Right ventricle myocardium inferior (tissue), 1 donor: Measurements from ENCODE around the gene SLC34A3. TPM values are rescaled to one million over a fixed set of nuclear protein-coding genes. Genes with fewer than 3 reads are reported as not detected.

Experiments used
- ATAC-seq: fragments of 200-7000 bp; cut with Tn5 transposase; one replicate; pipeline ENCODE4 v1.9.1; 2020; ENCODE audit warnings: mild to moderate bottlenecking, moderate library complexity
- DNase-seq: peaks from one replicate; pipeline ENCODE4 v3.0.0; 2021; ENCODE audit errors: missing footprints
- intact Hi-C: fragments of 100-400 bp; cut with DNase I; formaldehyde crosslinking; loops from one replicate; pipeline ENCODE4 v1.11.0; 2022
- total RNA-seq: library from RNA; stranded (reverse); fragmentation: NEBNext Ultra II Directional; extraction: Animal tissue kit (Norgen Biotek cat#: 25700); gene quantifications from one replicate; pipeline ENCODE4 v1.2.1, GENCODE V29; 2021
- donor health status: DM: no; HTN: yes; CAD: no; lungs with severe emphysema.

Gene SLC34A3
- total RNA-seq, 1 donor from 2014 or later = not detected

DNA sequence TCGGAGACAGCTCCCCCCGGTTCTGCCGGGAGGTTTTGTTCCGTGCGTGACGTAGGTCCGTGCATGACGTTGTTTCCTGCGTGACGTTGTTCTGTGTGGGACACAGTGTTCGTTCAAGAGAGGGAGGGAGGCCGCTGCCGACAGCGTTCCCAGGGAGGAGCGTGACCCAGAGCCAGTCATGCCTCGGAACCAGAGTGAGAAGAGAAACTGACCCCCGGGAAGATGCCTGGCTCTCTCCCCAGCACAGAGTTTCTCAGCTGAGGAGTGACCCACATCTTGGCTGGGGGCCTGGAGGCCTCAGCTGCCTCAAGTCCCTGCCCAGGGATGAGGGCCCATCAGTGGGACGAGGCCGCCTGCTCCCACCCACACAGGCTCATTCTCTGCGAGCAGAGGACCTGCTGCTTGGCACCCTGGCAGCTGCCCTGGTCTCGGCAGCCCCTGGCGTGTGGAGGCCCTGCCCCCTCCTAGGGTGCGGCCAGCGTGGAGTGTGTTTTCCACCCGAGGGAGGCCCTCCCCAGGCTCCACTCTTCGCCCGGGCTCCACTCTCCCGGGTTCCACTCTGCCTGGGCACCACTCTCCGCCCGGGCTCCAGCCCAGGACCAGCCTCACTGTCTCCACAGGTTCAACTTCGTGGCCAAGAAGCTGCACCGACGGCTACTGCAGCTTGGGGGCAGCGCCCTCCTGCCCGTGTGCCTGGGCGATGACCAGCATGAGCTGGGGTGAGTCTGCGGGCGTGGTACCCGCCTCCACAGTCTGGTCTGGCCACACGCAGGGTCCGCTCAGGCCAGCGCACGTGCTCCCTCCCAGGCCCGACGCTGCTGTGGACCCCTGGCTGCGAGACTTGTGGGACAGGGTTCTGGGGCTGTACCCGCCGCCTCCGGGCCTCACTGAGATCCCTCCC is 17.3 kb upstream of the SLC34A3 start:
- DNase-seq = no peak
- intact Hi-C loops = no loop called here
- no peak for ATAC-seq

DNA sequence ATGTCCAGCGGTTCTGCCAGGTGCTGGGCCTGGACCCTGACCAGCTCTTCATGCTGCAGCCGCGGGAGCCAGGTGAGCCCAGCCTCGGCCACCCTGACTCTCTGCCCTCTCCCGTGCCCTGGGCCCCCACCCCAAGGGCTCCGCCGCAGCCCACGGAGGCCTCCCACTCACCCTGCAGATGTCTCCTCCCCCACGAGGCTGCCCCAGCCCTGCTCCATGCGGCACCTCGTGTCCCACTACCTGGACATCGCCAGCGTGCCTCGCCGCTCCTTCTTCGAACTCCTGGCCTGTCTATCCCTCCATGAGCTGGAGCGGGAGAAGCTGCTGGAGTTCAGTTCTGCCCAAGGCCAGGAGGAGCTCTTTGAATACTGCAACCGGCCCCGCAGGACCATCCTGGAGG is 16.1 kb upstream of the SLC34A3 start:
- ATAC-seq = no peak
- intact Hi-C loops = no loop called here
- no peak for DNase-seq

DNA sequence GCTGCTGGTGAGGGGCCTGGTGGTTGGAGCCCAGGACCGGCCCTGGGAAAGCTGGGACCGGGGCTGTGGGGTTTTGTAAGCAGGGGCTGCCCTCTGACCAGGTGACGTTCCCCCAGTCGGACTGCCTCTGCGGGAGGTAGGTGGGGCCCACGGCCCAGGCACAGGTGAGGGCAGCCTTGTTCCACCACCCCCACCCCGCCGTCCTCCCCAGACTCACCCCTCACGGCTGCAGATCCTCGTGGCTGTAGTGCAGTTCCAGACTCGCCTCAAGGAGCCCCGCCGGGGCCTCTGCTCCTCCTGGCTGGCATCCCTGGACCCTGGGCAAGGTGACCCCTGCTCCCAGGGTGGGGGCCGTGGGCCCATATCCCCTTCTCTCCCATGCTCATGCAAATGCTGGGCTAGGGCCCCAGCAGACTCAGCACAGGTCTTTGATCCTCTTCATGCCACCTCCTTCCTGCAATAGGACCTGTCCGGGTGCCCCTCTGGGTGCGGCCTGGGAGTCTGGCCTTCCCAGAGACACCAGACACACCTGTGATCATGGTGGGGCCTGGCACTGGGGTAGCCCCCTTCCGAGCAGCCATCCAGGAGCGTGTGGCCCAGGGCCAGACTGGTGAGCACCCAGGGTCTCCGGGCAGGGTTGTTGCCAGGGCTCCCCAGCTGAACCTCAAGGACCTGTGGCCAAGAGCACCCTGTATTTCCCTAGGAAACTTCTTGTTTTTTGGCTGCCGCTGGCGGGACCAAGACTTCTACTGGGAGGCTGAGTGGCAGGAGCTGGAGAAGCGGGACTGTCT is 15.3 kb upstream of the SLC34A3 start:
- ATAC-seq (no peak), DNase-seq (no peak)
- intact Hi-C loops = no loop called here

DNA sequence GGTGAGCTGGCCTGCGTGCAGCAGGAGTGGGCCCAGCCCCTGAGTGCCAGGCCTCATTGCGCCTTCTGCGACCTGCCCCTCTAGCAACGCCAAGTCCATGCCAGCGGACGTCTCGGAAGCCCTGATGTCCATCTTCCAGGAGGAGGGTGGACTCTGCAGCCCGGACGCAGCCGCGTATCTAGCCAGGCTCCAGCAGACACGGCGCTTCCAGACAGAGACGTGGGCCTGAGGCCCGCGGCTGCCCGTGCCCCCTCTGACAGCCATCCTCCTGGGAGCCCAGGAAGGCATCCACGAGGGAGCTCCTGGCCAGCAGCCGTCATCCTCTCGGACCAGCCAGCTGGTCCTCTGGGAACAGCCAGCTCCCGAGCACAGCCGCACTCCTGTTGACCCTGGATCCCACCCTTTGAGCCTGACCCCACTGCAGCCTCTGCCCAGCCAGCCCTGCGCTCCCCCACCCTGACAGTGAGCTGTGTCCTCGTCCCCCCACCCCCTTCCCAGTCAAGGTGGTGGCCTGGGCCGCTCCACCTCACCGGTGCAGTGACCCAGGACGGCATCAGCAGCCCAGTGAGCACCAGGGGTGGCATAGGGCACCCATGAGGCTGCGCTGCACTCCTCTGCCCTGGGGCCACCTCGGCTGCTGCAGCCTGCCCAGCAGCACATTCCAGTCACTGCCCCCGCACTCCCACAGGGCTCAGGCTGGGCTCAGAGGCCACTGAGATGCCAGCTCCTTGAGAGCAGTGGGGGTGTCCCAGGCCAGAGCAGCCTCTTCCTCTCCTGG is 14.3 kb upstream of the SLC34A3 start:
- intact Hi-C loops = no loop called here
- ATAC-seq = no peak
- no peak for DNase-seq

DNA sequence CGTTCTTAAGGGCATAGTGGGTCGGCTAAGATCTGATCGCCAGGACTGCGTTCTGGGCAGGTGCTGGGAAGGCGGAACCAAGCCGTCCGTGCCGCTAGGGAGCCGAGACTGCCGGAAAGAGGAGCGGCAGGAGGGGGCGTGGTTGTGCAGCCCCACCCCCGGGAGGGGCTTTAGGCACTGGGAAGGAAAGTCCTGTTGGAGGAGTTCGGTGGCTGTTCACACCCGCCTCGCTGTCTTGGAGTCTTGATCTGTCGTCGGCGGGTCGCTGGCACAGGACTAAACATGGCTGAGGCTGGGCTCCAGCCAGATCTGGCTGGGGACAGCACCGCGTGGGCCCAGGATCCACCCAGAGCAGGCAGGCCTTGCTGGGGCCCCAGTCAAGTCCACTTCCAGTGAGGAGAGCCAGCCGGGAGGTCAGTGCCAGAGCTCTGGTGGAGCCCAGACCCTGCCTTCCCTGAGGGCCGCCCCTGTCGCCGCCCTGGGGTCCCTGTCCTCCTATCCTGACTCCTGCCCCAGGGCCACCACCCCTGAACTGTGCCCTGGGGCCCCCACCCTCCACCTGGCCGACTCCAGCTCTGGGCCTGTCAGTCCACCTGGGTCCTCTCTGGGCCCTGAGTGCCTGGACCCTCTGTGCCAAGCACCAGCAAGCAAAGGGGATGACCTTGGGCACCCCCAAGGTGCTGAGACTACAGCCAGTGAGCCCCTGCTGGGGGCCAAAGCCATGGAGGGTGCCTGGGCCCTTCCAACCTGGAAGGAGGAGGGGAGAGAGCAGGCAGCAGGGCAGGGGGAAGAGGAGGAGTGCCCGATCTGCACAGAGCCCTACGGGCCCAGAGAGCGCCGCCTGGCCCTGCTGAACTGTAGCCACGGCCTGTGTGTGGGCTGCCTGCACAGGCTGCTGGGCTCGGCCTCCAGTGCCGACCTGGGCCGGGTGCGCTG is 13.2 kb upstream of the SLC34A3 start:
- intact Hi-C loops = no loop called here
- ATAC-seq (peak; percentile 63), DNase-seq (peak; percentile 83)

DNA sequence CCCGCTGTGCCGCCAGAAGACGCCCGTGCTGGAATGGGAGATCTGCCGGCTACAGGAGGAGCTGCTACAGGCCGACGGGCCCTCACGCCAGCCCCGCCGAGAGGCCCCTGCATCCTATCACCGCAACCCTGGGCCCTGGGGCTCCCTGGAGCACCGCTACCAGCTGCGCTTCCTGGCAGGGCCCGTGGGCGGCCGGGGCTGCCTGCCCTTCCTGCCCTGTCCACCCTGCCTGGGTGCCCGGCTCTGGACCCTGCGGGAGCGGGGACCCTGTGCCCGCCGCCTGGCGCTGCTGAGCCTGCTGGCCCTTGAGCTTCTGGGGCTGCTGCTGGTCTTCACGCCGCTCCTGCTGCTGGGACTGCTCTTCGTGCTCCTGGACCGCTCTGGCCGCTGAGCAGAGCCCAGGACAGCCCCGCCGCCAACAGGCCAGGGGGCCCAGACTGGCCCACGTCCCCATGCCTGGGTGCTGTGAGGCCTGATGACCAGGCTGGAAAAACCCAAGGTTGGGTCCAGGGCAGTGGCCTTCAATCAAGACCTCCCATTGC is 12.4 kb upstream of the SLC34A3 start:
- no peak for ATAC-seq
- no peak for DNase-seq
- intact Hi-C loops = no loop called here

DNA sequence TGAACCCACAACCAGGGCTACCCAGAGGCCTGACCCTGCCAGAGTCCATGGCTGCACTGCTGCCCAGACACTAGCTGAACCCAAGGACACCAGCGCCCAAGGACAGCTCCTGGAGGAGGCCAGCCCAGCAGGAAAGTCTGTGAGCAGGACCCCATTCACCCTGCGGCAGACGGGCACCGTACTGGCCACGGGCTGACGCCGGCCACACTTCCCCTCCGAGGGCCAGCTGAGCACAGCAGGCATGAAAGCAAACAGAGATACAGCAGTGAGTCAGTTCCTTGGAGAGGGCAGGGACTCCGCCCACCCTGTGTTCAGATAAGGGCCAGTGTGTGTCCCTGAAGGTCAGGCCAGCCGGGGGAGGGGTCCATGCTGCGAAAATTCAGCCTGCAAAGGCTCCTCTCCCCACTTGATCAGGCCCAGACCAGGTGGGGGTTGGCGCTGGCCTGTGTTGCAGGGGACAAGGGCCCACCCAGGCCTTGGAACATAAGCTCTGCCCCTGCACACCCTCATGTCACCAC is 11.9 kb upstream of the SLC34A3 start:
- DNase-seq = no peak
- intact Hi-C loops = no loop called here
- ATAC-seq = no peak

DNA sequence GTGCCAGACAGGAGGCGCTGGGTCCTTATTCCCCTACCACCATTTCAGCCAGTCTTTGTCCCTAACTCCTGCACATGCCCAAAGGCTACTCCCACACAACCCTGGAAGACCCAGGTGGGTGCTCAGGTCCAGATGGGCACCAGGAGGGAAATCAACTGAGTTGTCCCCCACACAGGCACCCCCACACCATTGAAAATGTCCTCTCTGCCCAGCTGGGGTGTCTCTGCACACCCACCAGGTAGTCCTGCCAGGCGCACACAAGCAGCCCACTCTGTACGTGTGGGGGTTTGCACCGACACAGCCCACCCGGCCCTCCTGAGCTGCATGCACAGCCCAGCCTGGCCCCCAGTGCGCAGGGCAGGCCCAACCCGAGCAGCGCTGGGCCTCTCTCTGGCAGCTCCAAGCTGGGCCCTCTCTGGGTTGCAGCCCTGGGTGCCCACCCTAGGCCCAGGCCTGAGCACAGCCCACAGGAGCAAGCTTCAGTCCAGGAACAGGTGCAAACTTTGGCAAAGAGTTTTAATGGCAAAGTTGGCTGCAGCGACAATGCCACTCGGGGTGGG is 10.9 kb upstream of the SLC34A3 start:
- DNase-seq = no peak
- intact Hi-C loops = loop anchor here (5.0 kb wide), 1 partner anchor 428 kb away; the partner anchor contains the start of gene TMEM141
- ATAC-seq = no peak

DNA sequence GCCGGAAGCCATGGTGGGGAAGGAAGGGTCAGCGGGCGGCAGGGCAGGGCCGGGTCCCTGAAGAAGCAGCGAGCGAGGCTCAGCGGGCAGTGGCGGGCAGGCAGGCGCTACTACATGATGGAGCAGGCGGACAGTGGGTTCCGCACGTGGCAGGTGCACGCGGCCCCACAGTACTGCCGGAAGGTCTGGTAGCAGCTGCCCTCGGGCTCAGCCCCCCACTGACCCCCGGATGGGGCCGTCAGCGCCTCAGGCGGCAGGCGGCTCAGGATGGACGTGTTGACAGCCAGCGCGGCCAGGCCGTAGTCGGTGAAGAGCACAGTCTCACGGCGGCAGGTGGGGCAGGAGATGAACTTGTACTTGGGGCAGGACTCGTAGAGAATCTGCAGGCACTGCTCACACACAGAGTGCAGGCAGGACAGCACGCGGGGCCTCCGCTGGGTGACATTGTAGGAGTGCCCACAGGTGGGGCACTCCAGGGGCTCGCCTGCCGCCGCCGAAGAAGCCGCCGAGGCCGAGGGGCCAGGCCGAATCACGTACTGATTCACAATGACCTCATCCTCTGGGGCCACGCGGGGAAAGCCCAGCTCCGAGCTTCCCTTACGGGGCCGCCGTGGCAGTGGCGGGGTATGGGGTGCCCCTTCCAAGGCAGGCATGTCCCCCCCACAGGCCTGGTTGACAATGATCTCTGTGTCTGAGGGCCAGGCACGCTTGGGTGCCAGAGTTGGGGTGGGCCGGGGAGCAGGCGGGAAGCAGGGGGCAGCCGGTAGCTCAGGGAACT is 10.2 kb upstream of the SLC34A3 start:
- no peak for ATAC-seq
- intact Hi-C loops = loop anchor here (5.0 kb wide), 1 partner anchor 428 kb away; the partner anchor contains the start of gene TMEM141
- no peak for DNase-seq

DNA sequence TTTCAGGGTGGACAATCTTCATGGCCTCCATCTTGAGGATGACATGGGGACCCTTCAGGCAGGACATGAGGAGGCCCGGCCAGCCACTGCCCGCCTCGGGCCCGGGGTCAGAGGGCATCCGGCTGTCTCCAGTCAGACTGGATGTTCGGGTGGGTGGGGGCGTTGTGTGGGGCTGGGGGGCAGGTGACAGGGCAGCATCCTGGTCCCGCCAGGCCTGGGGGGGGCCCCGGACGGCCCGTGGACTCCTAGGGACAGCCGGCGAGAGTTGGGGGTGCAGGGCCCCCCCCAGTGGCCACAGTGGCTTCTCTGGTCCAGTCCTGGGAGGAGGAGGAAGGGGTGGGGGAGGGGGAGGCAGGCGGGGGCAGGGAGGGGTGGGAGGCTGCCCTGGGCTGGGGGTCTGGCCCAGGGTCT is 9.6 kb upstream of the SLC34A3 start:
- no peak for DNase-seq
- intact Hi-C loops = loop anchor here (5.0 kb wide), 1 partner anchor 429 kb away; the partner anchor contains the start of gene TMEM141
- ATAC-seq = no peak

DNA sequence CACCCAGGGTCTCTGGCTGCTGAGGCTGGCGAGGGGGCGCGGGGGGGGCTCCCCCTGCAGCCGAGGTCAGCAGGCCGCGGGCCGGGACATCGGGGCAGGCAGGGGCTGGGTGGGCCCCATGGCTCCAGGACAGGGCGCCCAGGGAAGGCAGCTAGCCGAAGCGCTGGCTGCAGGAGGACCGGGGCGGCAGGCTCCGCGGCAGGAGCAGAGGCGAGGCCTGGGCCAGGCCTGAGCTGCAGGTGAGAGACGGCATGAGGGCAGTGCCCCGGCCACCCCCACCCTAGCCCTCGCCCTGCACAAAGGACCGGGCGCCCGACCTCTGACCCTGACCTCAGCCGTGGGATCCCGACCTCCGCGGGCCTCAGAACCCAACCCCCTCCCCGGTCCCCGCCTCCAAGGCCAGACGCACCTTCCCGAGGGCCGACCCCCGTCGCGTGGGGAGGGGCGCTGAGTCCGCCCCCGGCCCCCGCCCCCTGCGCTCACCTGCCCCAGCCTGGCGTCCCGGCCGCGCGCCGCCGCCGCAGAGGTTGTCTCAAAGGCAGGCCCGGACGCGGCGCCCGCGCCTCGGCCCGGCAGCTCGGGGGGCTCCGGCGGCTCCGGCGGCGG is 9.1 kb upstream of the SLC34A3 start:
- DNase-seq (no peak), ATAC-seq (no peak)
- intact Hi-C loops = loop anchor here (2.0 to 5.0 kb wide), 2 partner anchors 33 to 429 kb away; partner anchors contain the start of genes ANAPC2, SSNA1 and TMEM141

DNA sequence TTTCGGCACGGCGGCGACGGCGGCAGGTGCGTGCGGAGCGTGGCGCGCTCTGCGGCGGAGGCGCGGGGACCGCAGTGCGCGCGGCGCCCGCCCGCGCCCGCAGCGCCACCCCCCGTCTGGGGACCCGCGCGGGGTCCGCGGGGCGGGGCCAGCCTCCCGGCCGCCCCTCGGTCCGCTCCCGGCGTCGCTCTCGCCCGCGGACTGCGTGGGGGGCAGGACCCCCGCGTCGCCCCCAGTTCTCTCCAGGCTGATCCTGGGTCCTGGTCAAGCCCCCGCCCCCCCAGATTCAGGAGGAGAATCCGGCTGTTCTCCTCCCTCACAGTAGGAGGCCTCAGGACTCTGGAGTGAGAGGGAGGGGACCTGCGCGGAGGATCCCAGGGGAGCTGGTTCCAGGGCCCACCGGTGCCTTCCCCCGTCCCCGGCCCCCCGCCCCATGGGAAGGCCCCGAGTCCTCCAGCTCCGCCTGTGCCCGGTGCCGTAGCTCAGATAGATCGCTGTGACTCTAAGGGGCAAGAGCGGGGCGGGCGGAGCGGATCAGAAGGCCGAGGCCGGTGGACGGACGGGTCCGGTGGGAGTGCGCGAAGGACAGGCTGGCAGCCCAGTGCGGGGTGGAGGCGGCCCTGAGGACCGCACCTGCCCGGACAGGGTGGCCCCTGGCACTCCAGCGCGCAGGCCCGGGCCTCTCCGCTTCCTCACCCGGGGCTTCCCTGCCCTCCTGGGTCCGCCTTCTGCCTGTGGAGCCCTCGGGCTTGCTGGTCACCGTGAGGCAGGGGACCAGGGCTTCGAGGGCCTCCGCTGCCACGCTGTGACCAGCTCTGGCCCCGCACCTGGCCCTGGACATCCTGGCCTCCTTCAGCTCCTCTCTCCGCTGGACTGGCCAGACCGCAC is 8.3 kb upstream of the SLC34A3 start, which contains the start of gene RNF208:
Gene RNF208, minus strand, starts transcription at position 51 of the 888 bp plus-strand sequence. CDS start 1,028 bp downstream, outside the sequence.
- intact Hi-C loops = loop anchor here (2.0 to 5.0 kb wide), 2 partner anchors 34 to 430 kb away; partner anchors contain the start of genes ANAPC2, SSNA1 and TMEM141
- peak; percentile 2 for ATAC-seq

DNA sequence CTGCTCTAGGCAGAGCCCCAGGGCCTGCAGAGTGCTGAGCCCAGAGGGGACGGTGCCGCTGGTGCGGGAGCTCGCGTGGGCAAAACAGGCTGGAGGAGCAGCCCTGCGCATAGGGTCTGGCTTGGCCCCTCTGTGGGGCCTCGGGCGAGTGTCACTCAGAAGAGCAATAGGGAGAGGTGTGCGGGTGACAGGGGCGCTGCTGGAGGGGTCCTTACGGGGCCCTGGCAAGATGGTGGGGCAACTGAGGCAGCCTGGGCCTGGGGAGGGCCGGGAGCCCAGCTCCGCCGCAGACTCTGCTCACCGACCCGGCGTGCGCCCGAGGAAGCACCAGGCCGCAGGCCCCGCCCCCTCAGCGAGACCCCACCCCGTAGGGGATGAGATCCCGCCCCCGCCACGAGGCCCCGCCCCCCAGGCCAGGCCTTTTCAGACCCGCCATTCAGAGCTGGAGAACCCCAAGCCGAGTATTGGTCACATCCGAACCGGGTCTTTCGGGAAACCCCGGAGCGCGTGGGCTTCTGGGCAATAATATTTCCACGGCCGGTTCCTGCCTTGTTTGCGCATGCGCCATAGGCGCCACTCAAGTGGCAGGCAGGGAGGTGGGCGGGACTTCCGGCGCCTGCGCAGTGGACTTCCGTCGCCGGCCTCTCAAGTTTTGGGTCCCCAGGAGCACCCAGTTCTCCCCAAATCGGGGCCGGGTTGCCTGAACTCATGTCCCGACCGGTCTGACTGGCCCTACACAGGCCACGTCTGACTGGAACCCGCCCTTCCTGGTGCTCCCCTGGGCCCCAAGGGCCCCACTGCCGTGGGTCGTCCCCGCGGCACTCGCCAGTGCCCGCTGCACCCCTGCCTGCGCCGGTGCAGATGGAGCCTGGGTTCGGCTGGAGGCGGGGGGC is 7.4 kb upstream of the SLC34A3 start:
- intact Hi-C loops = loop anchor here (2.0 to 5.0 kb wide), 2 partner anchors 35 to 431 kb away; partner anchors contain the start of genes ANAPC2, SSNA1 and TMEM141
- ATAC-seq (peak; percentile 93), DNase-seq (peak; percentile 98)

More for the DNA sequence above, 8.3 kb upstream of the SLC34A3 start, which contains the start of gene RNF208:
- DNase-seq = peak; percentile 77
